ENCODE data around the gene WWOX.

Gene WWOX

GRCh38 chr16:79110953-79111352, 1011.5 kb downstream of the WWOX start:
- no peak overlapping the region for H2AK5ac ChIP-seq (ENCODE audit: low read length)
- no peak overlapping the region for H3K14ac ChIP-seq (ENCODE audit: low read length)
- no peak overlapping the region for H3K9ac ChIP-seq (ENCODE audit: low read length)
- no peak overlapping the region for H3K23ac ChIP-seq (ENCODE audit: low read length)
- no peak overlapping the region for H2BK5ac ChIP-seq (ENCODE audit: low read depth, low read length, poor library complexity)
- no peak overlapping the region for H3K4ac ChIP-seq (ENCODE audit: low read depth, low read length)
- H3K4me1 ChIP-seq (ENCODE audit: control insufficient read depth in 1 of 2, insufficient read depth in 2 of 2, low read length in 2 of 2): no peaks in the 10 kb centered on the region
- no peak overlapping the region for H2AFZ ChIP-seq (ENCODE audit: insufficient read depth, low read length, poor library complexity)
- no peaks in the 10 kb centered on the region for H3K79me1 ChIP-seq (ENCODE audit: low read length)
- H3K27ac ChIP-seq (ENCODE audit: low read depth, low read length): no peak overlapping the region
- H4K8ac ChIP-seq (ENCODE audit: low read depth, low read length): no peak overlapping the region
- H3K36me3 ChIP-seq (ENCODE audit: control insufficient read depth in 1 of 2, insufficient read depth in 2 of 2, low read length in 2 of 2): no peaks in the 10 kb centered on the region
- H2BK12ac ChIP-seq (ENCODE audit: low read length): no peak overlapping the region
- H3K9me3 ChIP-seq (ENCODE audit: insufficient read depth, low read depth, low read length): no peaks in the 10 kb centered on the region
- no peak overlapping the region for H4K91ac ChIP-seq (ENCODE audit: low read depth, low read length)
- no peak overlapping the region for H3K18ac ChIP-seq (ENCODE audit: low read length)
- H3K27me3 ChIP-seq (ENCODE audit: insufficient read depth, low read length): no peaks in the 10 kb centered on the region
- no peak for DNase-seq
- H3K79me2 ChIP-seq (ENCODE audit: control insufficient read depth, insufficient read depth, low read length, poor library complexity): no peaks in the 10 kb centered on the region
- WGBS (ENCODE audit: extremely low coverage, insufficient coverage, insufficient read length): no CpG with 5 or more reads among the region's 3 CpGs
- H3K4me3 ChIP-seq (ENCODE audit: low read depth, low read length): no peak overlapping the region
- no peak overlapping the region for H2BK120ac ChIP-seq (ENCODE audit: insufficient read depth, low read length, poor library complexity)
- no peak overlapping the region for H3K4me2 ChIP-seq (ENCODE audit: low read length)
- no peak overlapping the region for H4K12ac ChIP-seq (ENCODE audit: low read depth, low read length)

GRCh38 chr16:79112462-79112861, 1013.0 kb downstream of the WWOX start:
- Histone ChIP-seq H3K9ac (ENCODE audit: low read length) (no peak overlapping the region), H3K79me1 (ENCODE audit: low read length) (no peaks in the 10 kb centered on the region), H3K9me3 (ENCODE audit: insufficient read depth, low read depth, low read length) (peaks cover 2% of the 10 kb centered on the region), H4K12ac (ENCODE audit: low read depth, low read length) (no peak overlapping the region), H3K27ac (ENCODE audit: low read depth, low read length) (no peak overlapping the region), H2BK12ac (ENCODE audit: low read length) (no peak overlapping the region), H4K8ac (ENCODE audit: low read depth, low read length) (no peak overlapping the region), H3K4me2 (ENCODE audit: low read length) (no peak overlapping the region), H2BK120ac (ENCODE audit: insufficient read depth, low read length, poor library complexity) (no peak overlapping the region), H2BK5ac (ENCODE audit: low read depth, low read length, poor library complexity) (no peak overlapping the region), H2AK5ac (ENCODE audit: low read length) (no peak overlapping the region), H3K4me3 (ENCODE audit: low read depth, low read length) (no peak overlapping the region), H2AFZ (ENCODE audit: insufficient read depth, low read length, poor library complexity) (no peak overlapping the region), H3K27me3 (ENCODE audit: insufficient read depth, low read length) (no peaks in the 10 kb centered on the region), H3K4me1 (ENCODE audit: control insufficient read depth in 1 of 2, insufficient read depth in 2 of 2, low read length in 2 of 2) (no peaks in the 10 kb centered on the region), H4K91ac (ENCODE audit: low read depth, low read length) (no peak overlapping the region), H3K18ac (ENCODE audit: low read length) (no peak overlapping the region), H3K4ac (ENCODE audit: low read depth, low read length) (no peak overlapping the region), H3K36me3 (ENCODE audit: control insufficient read depth in 1 of 2, insufficient read depth in 2 of 2, low read length in 2 of 2) (no peaks in the 10 kb centered on the region), H3K79me2 (ENCODE audit: control insufficient read depth, insufficient read depth, low read length, poor library complexity) (no peaks in the 10 kb centered on the region), H3K23ac (ENCODE audit: low read length) (no peak overlapping the region), H3K14ac (ENCODE audit: low read length) (no peak overlapping the region)
- no peak for DNase-seq
- no CpG with 5 or more reads among the region's 12 CpGs for WGBS (ENCODE audit: extremely low coverage, insufficient coverage, insufficient read length)

DNA sequence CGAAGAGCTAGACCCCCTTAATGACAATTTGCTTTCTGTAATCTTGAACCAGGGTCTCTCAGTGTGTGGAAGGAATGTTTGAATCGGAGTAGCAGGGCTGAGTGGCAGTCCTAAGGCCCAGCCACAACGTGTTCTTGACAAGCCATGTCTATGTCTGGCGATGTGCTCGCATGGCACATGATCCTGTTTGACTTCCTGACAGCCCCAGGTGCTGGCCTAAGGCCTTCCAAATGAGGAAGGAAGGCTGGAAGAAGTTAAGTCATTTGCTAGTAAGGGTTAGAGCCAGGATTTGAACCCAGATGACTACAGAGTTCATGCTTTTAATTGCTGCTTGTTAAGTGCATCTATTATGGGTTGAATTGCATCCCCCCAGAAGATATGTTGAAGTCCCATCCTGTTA, 1014.4 kb downstream of the WWOX start:
- Histone ChIP-seq H2BK5ac (ENCODE audit: low read depth, low read length, poor library complexity) (no peak overlapping the region), H3K18ac (ENCODE audit: low read length) (no peak overlapping the region), H3K36me3 (ENCODE audit: control insufficient read depth in 1 of 2, insufficient read depth in 2 of 2, low read length in 2 of 2) (no peaks in the 10 kb centered on the region), H2AFZ (ENCODE audit: insufficient read depth, low read length, poor library complexity) (no peak overlapping the region), H4K8ac (ENCODE audit: low read depth, low read length) (no peak overlapping the region), H3K79me2 (ENCODE audit: control insufficient read depth, insufficient read depth, low read length, poor library complexity) (no peaks in the 10 kb centered on the region), H3K14ac (ENCODE audit: low read length) (no peak overlapping the region), H2BK12ac (ENCODE audit: low read length) (no peak overlapping the region), H3K27me3 (ENCODE audit: insufficient read depth, low read length) (no peaks in the 10 kb centered on the region), H3K4ac (ENCODE audit: low read depth, low read length) (no peak overlapping the region), H4K12ac (ENCODE audit: low read depth, low read length) (no peak overlapping the region), H4K91ac (ENCODE audit: low read depth, low read length) (no peak overlapping the region), H3K4me2 (ENCODE audit: low read length) (no peak overlapping the region), H3K4me3 (ENCODE audit: low read depth, low read length) (no peak overlapping the region), H3K23ac (ENCODE audit: low read length) (no peak overlapping the region), H2AK5ac (ENCODE audit: low read length) (no peak overlapping the region), H3K27ac (ENCODE audit: low read depth, low read length) (no peak overlapping the region), H3K9ac (ENCODE audit: low read length) (no peak overlapping the region), H3K79me1 (ENCODE audit: low read length) (no peaks in the 10 kb centered on the region), H2BK120ac (ENCODE audit: insufficient read depth, low read length, poor library complexity) (no peak overlapping the region), H3K9me3 (ENCODE audit: insufficient read depth, low read depth, low read length) (peaks cover 2% of the 10 kb centered on the region), H3K4me1 (ENCODE audit: control insufficient read depth in 1 of 2, insufficient read depth in 2 of 2, low read length in 2 of 2) (no peaks in the 10 kb centered on the region)
- no peak for DNase-seq
- no CpG with 5 or more reads among the region's 5 CpGs for WGBS (ENCODE audit: extremely low coverage, insufficient coverage, insufficient read length)

- no peaks in the 10 kb centered on the region for H3K4me1 ChIP-seq (ENCODE audit: control insufficient read depth in 1 of 2, insufficient read depth in 2 of 2, low read length in 2 of 2)
- no CpG with 5 or more reads among the region's 8 CpGs for WGBS (ENCODE audit: extremely low coverage, insufficient coverage, insufficient read length)
- DNase-seq: no peak
These were observed 1015.3 kb downstream of the WWOX start for GRCh38 chr16:79114759-79115158.

More at GRCh38 chr16:79114759-79115158, 1015.3 kb downstream of the WWOX start:
- H3K79me2 ChIP-seq (ENCODE audit: control insufficient read depth, insufficient read depth, low read length, poor library complexity): no peaks in the 10 kb centered on the region
- H4K12ac ChIP-seq (ENCODE audit: low read depth, low read length): no peak overlapping the region
- H2BK120ac ChIP-seq (ENCODE audit: insufficient read depth, low read length, poor library complexity): no peak overlapping the region
- H3K9me3 ChIP-seq (ENCODE audit: insufficient read depth, low read depth, low read length): peaks cover 2% of the 10 kb centered on the region
- no peak overlapping the region for H4K8ac ChIP-seq (ENCODE audit: low read depth, low read length)
- H4K91ac ChIP-seq (ENCODE audit: low read depth, low read length): no peak overlapping the region
- no peak overlapping the region for H2AFZ ChIP-seq (ENCODE audit: insufficient read depth, low read length, poor library complexity)
- no peak overlapping the region for H2BK5ac ChIP-seq (ENCODE audit: low read depth, low read length, poor library complexity)
- H3K27me3 ChIP-seq (ENCODE audit: insufficient read depth, low read length): no peaks in the 10 kb centered on the region
- no peak overlapping the region for H2BK12ac ChIP-seq (ENCODE audit: low read length)
- no peak overlapping the region for H2AK5ac ChIP-seq (ENCODE audit: low read length)
- H3K14ac ChIP-seq (ENCODE audit: low read length): no peak overlapping the region
- no peak overlapping the region for H3K4ac ChIP-seq (ENCODE audit: low read depth, low read length)
- no peaks in the 10 kb centered on the region for H3K79me1 ChIP-seq (ENCODE audit: low read length)
- no peak overlapping the region for H3K18ac ChIP-seq (ENCODE audit: low read length)
- no peaks in the 10 kb centered on the region for H3K36me3 ChIP-seq (ENCODE audit: control insufficient read depth in 1 of 2, insufficient read depth in 2 of 2, low read length in 2 of 2)
- H3K9ac ChIP-seq (ENCODE audit: low read length): no peak overlapping the region
- H3K4me2 ChIP-seq (ENCODE audit: low read length): no peak overlapping the region
- H3K23ac ChIP-seq (ENCODE audit: low read length): no peak overlapping the region
- H3K4me3 ChIP-seq (ENCODE audit: low read depth, low read length): no peak overlapping the region
- H3K27ac ChIP-seq (ENCODE audit: low read depth, low read length): no peak overlapping the region
